GM23248 (cell line): ENCODE data around the gene LRRFIP1.

ENCODE experiments used
- EZH2 ChIP-seq: fragments of 200-600 bp; sonication (generic); IDR thresholded peaks from 2 replicates; pipeline ENCODE4 v1.6.1; 2018; ENCODE audit warnings: antibody characterized with exemption, mild to moderate bottlenecking; ENCODE audit not compliant: insufficient read depth, poor library complexity, severe bottlenecking
- EZH2phosphoT487 ChIP-seq: fragments of 200-600 bp; sonication (generic); IDR thresholded peaks from 2 replicates; pipeline ENCODE4 v1.6.1; 2018; ENCODE audit warnings: antibody characterized with exemption, moderate library complexity, mild to moderate bottlenecking, low read depth; ENCODE audit not compliant: insufficient read depth

DNA sequence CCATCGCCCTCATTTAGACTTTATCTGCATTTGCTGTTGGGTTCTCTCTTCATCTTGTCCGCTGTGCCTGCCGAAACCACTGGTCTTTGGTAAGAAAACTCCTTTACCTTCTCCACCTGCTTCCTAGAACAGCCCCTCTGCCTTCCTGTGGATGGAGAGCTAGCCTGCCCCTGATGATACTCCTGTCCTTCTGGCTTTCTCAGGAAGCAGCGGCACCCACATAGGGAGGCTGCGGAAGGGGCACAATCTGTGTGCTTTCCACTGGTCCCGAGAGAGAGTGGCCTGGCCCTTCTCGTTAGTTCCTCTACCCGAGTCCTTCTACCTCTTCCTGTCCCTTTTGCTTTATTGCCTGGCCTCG lies 90.9 kb downstream of the LRRFIP1 start:
- TF ChIP-seq EZH2 = no peak
- TF ChIP-seq EZH2phosphoT487 = no peak
